Trophoblast cell (in vitro differentiated cells and primary cell): ENCODE results near the gene PADI1.
"Not testable (repeated sequence)": the region's sequence is repeated elsewhere in the genome, so short reads cannot be mapped to it uniquely, and the experiment has no call there.

Source experiments
- DNase-seq, 2 donors: peaks; one replicate each; pipeline ENCODE4 v3.0.0-alpha.2; 2016
- H2AFZ ChIP-seq: 2 replicates; pipeline ENCODE4 v1.6.1; 2013; ENCODE audit warnings: low read length, moderate library complexity, mild to moderate bottlenecking; ENCODE audit not compliant: insufficient read depth, poor library complexity
- H2AK5ac ChIP-seq: 2 replicates; pipeline ENCODE4 v1.6.1; 2013; ENCODE audit warnings: mild to moderate bottlenecking, low read length
- H2BK120ac ChIP-seq: 2 replicates; pipeline ENCODE4 v1.6.1; 2013; ENCODE audit warnings: low read length, mild to moderate bottlenecking, moderate library complexity; ENCODE audit not compliant: insufficient read depth, poor library complexity
- H2BK12ac ChIP-seq: 2 replicates; pipeline ENCODE4 v1.6.1; 2013; ENCODE audit warnings: mild to moderate bottlenecking, low read length, moderate library complexity
- H2BK5ac ChIP-seq: 2 replicates; pipeline ENCODE4 v1.6.1; 2013; ENCODE audit warnings: low read length, low read depth, moderate library complexity, mild to moderate bottlenecking; ENCODE audit not compliant: poor library complexity
- H3K14ac ChIP-seq: 2 replicates; pipeline ENCODE4 v1.6.1; 2013; ENCODE audit warnings: mild to moderate bottlenecking, low read length
- H3K18ac ChIP-seq: 2 replicates; pipeline ENCODE4 v1.6.1; 2013; ENCODE audit warnings: mild to moderate bottlenecking, low read length
- H3K23ac ChIP-seq: 2 replicates; pipeline ENCODE4 v1.6.1; 2013; ENCODE audit warnings: low read length
- H3K27ac ChIP-seq: 2 replicates; pipeline ENCODE4 v1.5.1; 2013; ENCODE audit warnings: low read depth, mild to moderate bottlenecking, inconsistent platforms, low read length, moderate library complexity
- H3K27me3 ChIP-seq: 2 replicates; pipeline ENCODE4 v1.6.1; 2013; ENCODE audit warnings: inconsistent platforms, mild to moderate bottlenecking, low read length, moderate library complexity; ENCODE audit not compliant: insufficient read depth
- H3K36me3 ChIP-seq, 2 experiments: 1 replicate in 1 of 2; 2 replicates in 1 of 2; pipeline ENCODE4 v1.6.1; 2013; ENCODE audit warnings: low read length in 2 of 2, mild to moderate bottlenecking in 2 of 2, moderate library complexity in 1 of 2; ENCODE audit not compliant: insufficient read depth in 2 of 2, control insufficient read depth in 1 of 2
- H3K4ac ChIP-seq: 2 replicates; pipeline ENCODE4 v1.6.1; 2013; ENCODE audit warnings: low read depth, mild to moderate bottlenecking, low read length, moderate library complexity
- H3K4me1 ChIP-seq, 2 experiments: 1 replicate in 1 of 2; 2 replicates in 1 of 2; pipeline ENCODE4 v1.6.1; 2013; ENCODE audit warnings: low read length in 2 of 2, mild to moderate bottlenecking in 2 of 2, moderate library complexity in 1 of 2; ENCODE audit not compliant: insufficient read depth in 2 of 2, control insufficient read depth in 1 of 2
- H3K4me2 ChIP-seq: 2 replicates; pipeline ENCODE4 v1.6.1; 2013; ENCODE audit warnings: inconsistent platforms, mild to moderate bottlenecking, low read length, moderate library complexity
- H3K4me3 ChIP-seq: 2 replicates; pipeline ENCODE4 v1.5.1; 2013; ENCODE audit warnings: mild to moderate bottlenecking, low read depth, low read length, inconsistent platforms
- H3K79me1 ChIP-seq: one replicate; pipeline ENCODE4 v1.6.1; 2013; ENCODE audit warnings: low read length
- H3K79me2 ChIP-seq: 2 replicates; pipeline ENCODE4 v1.6.1; 2013; ENCODE audit warnings: low read length, mild to moderate bottlenecking; ENCODE audit not compliant: control insufficient read depth, insufficient read depth, poor library complexity
- H3K9ac ChIP-seq: 2 replicates; pipeline ENCODE4 v1.6.1; 2013; ENCODE audit warnings: mild to moderate bottlenecking, low read length
- H3K9me3 ChIP-seq: 2 replicates; pipeline ENCODE4 v1.6.1; 2013; ENCODE audit warnings: low read depth, mild to moderate bottlenecking, control low read depth, inconsistent platforms, low read length; ENCODE audit not compliant: insufficient read depth
- H4K12ac ChIP-seq: 2 replicates; pipeline ENCODE4 v1.6.1; 2013; ENCODE audit warnings: low read depth, mild to moderate bottlenecking, low read length, moderate library complexity
- H4K8ac ChIP-seq: 2 replicates; pipeline ENCODE4 v1.6.1; 2013; ENCODE audit warnings: low read depth, mild to moderate bottlenecking, low read length, moderate library complexity
- H4K91ac ChIP-seq: one replicate; pipeline ENCODE4 v1.6.1; 2013; ENCODE audit warnings: low read depth, mild to moderate bottlenecking, low read length, moderate library complexity
- WGBS: extraction: QIAGEN DNeasy Blood & Tissue Kit; methylation state at CpG from one replicate; pipeline ENCODE4 v1.1.7; 2013; ENCODE audit warnings: missing lambda C conversion rate; ENCODE audit not compliant: insufficient read length, insufficient coverage; ENCODE audit errors: extremely low coverage; 5-methylcytosine and 5-hydroxymethylcytosine counted together

The PADI1 gene

DNA sequence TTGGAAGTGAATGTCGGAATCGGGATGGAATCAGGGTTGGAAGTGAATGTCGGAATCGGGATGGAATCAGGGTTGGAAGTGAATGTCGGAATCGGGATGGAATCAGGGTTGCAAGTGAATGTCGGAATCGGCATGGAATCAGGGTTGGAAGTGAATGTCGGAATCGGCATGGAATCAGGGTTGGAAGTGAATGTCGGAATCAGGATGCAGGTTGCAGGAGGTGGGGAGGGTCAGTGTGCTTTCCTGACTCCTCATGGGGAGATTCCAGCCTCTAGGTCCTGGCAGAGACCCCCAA, 36.8 kb downstream of the PADI1 start:
- peaks cover 12 to 17% of the 10 kb centered on the region in 2 experiments for H3K4me1 ChIP-seq
- H2BK5ac ChIP-seq, H4K91ac ChIP-seq, H3K27me3 ChIP-seq, H3K14ac ChIP-seq, H3K9me3 ChIP-seq, H4K8ac ChIP-seq, H2BK12ac ChIP-seq, H3K18ac ChIP-seq, H4K12ac ChIP-seq, H3K4me2 ChIP-seq, H3K23ac ChIP-seq, H3K79me2 ChIP-seq, H2AFZ ChIP-seq, H3K36me3 ChIP-seq, H2BK120ac ChIP-seq, H3K9ac ChIP-seq, H3K79me1 ChIP-seq, H3K4me3 ChIP-seq, H3K4ac ChIP-seq, DNase-seq, H2AK5ac ChIP-seq, H3K27ac ChIP-seq: not testable (repeated sequence)
- no CpG with 5 or more reads among the region's 11 CpGs for WGBS

DNA sequence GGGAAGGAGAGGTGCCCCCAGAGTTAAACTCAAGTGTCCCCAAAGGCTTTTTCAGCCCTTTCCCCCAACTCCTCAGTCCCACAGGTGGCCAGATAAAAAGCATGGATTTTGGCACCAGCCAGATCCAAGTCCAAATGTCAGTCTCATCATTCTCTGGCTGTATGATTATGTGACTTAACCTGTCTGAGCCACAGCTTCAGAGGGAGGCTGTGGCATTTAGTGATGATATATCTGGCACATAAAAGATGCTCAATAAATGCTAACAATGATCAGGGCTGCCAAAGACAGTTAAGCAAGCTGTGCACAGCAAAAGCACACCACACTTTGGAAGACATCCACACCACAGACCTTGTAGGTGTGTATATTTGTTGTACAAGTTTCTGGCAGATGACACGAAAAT, 38.3 kb downstream of the PADI1 start:
- no peak overlapping the region for H3K18ac ChIP-seq
- H3K4ac ChIP-seq: no peak overlapping the region
- H2BK12ac ChIP-seq: peak overlapping the region; percentile 19
- H3K79me1 ChIP-seq: peaks cover 2% of the 10 kb centered on the region
- H3K36me3 ChIP-seq: no peaks in the 10 kb centered on the region
- no peak overlapping the region for H3K27ac ChIP-seq
- DNase-seq: no peak
- peaks cover 2% of the 10 kb centered on the region for H3K9me3 ChIP-seq
- H3K4me1 ChIP-seq: peaks cover 7 to 13% of the 10 kb centered on the region in 2 experiments
- H2AK5ac ChIP-seq: no peak overlapping the region
- H3K14ac ChIP-seq: no peak overlapping the region
- no peak overlapping the region for H3K23ac ChIP-seq
- no peaks in the 10 kb centered on the region for H3K27me3 ChIP-seq
- no peak overlapping the region for H4K91ac ChIP-seq
- no CpG with 5 or more reads among the region's 1 CpG for WGBS
- H3K9ac ChIP-seq: no peak overlapping the region
- no peaks in the 10 kb centered on the region for H3K79me2 ChIP-seq
- no peak overlapping the region for H4K12ac ChIP-seq
- no peak overlapping the region for H3K4me3 ChIP-seq
- H4K8ac ChIP-seq: no peak overlapping the region
- no peak overlapping the region for H2BK5ac ChIP-seq
- H2AFZ ChIP-seq: no peak overlapping the region
- H2BK120ac ChIP-seq: no peak overlapping the region
- no peak overlapping the region for H3K4me2 ChIP-seq

DNA sequence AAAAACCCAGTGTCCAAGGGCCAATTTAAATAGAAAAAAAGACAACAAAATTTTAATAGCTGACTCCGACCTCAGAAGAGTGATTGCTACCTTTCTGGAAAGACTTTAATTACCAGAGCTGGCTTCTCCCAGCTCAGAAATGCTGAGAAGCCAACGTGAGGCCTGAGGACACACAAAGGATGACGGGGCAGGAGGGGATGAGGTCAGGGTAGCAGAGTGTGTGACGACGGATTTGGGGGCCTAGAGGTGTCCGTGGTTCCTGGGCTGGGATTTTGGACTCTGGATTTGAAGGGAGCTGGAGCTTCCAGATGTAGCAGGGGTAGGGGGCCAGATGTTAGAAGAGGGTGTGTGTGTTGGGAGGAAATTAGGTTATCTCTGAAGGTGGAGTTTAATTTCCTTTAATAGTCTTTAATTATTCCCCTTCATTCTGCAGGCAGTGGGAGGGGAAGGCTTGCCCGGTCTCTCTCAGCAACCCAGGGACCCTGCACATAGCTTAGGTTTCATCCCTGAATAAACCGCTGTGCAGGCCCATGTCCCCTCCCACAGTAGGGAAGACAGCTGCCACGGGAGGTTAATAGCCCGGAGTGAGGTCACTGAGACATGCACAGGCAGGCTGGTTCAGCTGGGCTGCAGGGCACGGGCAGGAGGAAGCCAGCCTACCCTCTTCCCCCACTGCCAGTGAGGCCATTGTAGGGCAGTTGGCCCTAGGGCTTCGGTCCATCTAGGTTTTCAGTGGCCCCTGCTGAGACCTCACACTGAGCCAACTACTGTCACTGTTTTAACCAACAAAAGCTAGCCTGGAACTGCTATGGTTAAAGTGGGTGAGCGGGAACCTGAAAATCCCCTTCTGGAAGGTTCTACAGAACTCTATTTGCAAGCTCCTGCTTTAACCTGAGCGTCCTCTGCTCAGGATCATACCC, 40.2 kb downstream of the PADI1 start:
- H4K8ac ChIP-seq: no peak overlapping the region
- no peak overlapping the region for H3K4me2 ChIP-seq
- no peak overlapping the region for H3K14ac ChIP-seq
- no peak overlapping the region for H2BK5ac ChIP-seq
- no CpG with 5 or more reads among the region's 14 CpGs for WGBS
- peaks cover 7 to 13% of the 10 kb centered on the region in 2 experiments for H3K4me1 ChIP-seq
- H3K4me3 ChIP-seq: no peak overlapping the region
- no peak overlapping the region for H3K27ac ChIP-seq
- H3K4ac ChIP-seq: no peak overlapping the region
- H2BK12ac ChIP-seq: no peak overlapping the region
- H3K79me2 ChIP-seq: no peaks in the 10 kb centered on the region
- no peaks in the 10 kb centered on the region for H3K27me3 ChIP-seq
- no peaks in the 10 kb centered on the region for H3K36me3 ChIP-seq
- no peak overlapping the region for H4K91ac ChIP-seq
- H3K9me3 ChIP-seq: peaks cover 2% of the 10 kb centered on the region
- no peak for DNase-seq
- no peak overlapping the region for H3K18ac ChIP-seq
- no peak overlapping the region for H3K23ac ChIP-seq
- H3K79me1 ChIP-seq: no peaks in the 10 kb centered on the region
- H2BK120ac ChIP-seq: no peak overlapping the region
- H3K9ac ChIP-seq: no peak overlapping the region
- no peak overlapping the region for H2AFZ ChIP-seq
- no peak overlapping the region for H2AK5ac ChIP-seq
- no peak overlapping the region for H4K12ac ChIP-seq

DNA sequence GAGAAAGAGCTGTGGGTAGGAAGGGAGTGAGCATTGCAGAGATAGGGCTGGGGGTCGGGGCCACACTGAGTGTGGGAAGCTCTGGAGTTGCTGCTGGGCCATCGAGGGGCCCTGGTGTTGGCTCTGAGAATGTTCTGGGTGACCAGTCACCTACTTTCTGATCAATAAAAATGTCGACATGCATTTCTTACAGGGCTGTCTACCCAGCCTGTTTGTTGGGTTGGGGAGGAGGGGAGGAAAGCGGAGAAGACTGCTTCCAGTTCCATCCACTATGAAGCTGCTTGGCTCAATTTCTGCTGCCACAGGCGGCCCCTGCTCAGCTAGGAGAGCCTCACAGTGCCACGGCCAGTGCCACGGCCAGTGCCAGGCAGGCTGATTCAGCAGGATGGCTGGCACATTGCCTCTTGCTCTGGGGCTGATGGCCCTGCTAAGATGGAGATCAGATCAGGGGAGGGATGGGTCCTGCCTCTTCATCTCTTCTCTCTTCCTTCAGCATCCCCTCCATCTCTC, 40.9 kb downstream of the PADI1 start:
- WGBS: no CpG with 5 or more reads among the region's 7 CpGs

More for the DNA sequence above, 40.9 kb downstream of the PADI1 start:
- no peak overlapping the region for H2BK5ac ChIP-seq
- H3K27ac ChIP-seq: no peak overlapping the region
- no peak for DNase-seq
- peaks cover 7 to 13% of the 10 kb centered on the region in 2 experiments for H3K4me1 ChIP-seq
- no peaks in the 10 kb centered on the region for H3K36me3 ChIP-seq
- no peak overlapping the region for H2BK12ac ChIP-seq
- H3K23ac ChIP-seq: no peak overlapping the region
- H2AFZ ChIP-seq: no peak overlapping the region
- H3K79me1 ChIP-seq: no peaks in the 10 kb centered on the region
- H3K27me3 ChIP-seq: no peaks in the 10 kb centered on the region
- no peak overlapping the region for H4K12ac ChIP-seq
- H2BK120ac ChIP-seq: no peak overlapping the region
- no peak overlapping the region for H3K4ac ChIP-seq
- no peak overlapping the region for H3K4me2 ChIP-seq
- no peaks in the 10 kb centered on the region for H3K79me2 ChIP-seq
- no peak overlapping the region for H3K4me3 ChIP-seq
- H3K9ac ChIP-seq: no peak overlapping the region
- H4K91ac ChIP-seq: no peak overlapping the region
- no peak overlapping the region for H3K18ac ChIP-seq
- H3K14ac ChIP-seq: no peak overlapping the region
- H3K9me3 ChIP-seq: peaks cover 2% of the 10 kb centered on the region
- H4K8ac ChIP-seq: no peak overlapping the region
- peak overlapping the region; percentile 1 for H2AK5ac ChIP-seq
